Fibroblast of gingiva (primary cell): ENCODE measurements around the gene NELFCD.

Experiments
- DNase-seq: peaks from one replicate; pipeline ENCODE4 v3.0.0-alpha.2; 2011; ENCODE audit warnings: low read depth

The NELFCD gene

GRCh38 chr20:58994390-58995159 is 13.5 kb downstream of the NELFCD start:
- DNase-seq: no peak

DNA sequence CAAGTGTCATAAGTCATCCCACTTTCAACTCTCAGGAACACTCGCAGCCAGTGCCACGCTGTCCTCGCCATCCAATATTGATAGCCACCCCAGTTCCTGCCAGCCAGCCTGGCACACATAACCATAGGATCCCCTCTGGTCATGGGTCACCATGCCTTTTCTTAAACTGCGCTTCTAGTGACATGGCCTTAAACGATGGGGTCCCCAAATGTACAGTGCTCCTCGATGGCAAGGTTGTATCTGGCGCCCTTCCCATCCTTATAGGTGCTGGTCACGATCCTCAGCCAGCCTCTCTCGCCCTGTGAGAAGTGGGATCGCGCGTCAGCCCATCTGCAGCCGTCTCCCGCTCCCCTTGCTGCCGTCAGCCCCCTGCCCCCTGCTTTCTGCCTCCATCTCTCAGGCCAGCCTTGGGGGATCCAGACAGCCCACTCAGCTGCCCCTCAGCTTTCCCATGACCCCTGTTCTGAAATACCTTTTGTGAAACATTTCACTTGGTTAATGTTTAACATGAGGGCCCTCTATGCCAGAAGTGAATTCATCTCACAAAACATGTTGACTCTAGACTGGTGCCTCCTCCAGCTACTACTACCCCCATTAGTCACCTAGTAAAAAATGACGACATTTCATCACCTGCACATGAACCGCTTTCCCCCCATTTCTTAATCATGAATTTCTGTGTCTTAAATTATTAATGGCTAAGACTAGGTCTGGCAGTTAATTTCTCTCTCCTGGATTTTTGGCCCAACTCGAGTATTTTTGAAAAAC is 14.6 kb downstream of the NELFCD start:
- no peak for DNase-seq

GRCh38 chr20:58996226-58996611 is 15.2 kb downstream of the NELFCD start:
- DNase-seq: no peak

DNA sequence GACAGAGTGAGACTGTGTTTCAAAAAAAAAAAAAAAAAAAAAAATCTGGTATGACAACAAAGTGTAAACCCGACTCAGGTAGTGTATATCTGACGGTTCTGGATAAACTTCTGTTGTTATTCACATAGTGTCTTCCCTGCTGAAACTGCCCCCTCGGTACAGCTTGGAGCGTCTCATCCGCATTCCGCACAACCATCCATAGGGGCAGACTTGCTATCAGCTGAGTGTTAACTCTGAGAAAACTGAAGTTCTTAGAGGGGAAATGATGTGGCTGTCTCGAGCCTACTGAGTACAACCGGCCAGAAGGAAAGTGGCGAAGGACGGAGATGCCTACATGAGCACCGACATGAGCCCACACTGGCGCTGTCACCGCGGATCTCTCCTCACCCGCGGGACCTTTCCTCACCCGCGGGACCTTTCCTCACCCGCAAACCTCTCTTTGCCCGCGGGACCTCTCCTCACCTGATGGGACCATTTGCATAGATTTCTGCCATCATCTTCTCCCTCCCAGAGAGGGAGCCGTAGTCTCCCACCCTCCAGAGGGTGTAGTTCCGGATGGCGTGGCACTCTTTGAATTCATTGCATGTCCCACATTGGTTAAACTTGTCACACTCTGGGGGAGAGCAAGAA is 16.2 kb downstream of the NELFCD start:
- DNase-seq: no peak

DNA sequence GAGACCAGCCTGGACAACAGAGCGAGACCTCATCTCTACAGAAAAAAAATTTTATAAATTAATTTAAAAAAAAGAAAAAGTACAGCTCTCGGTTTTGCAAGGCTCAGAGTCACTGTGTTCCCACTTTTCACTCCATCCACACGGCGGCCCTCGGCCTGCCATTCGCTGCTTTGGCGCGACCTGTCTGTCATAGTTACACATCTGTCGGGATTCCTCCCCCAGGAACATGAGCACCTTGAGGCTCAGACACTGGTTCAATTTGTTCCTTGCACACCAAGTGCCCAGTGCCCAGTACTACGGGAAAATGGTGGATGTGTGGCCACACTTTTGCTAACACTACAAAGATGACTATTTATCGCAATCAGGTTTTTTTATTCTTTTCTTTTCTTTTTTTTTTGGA is 17.6 kb downstream of the NELFCD start:
- no peak for DNase-seq

GRCh38 chr20:59000326-59000725 is 19.3 kb downstream of the NELFCD start:
- DNase-seq: no peak

DNA sequence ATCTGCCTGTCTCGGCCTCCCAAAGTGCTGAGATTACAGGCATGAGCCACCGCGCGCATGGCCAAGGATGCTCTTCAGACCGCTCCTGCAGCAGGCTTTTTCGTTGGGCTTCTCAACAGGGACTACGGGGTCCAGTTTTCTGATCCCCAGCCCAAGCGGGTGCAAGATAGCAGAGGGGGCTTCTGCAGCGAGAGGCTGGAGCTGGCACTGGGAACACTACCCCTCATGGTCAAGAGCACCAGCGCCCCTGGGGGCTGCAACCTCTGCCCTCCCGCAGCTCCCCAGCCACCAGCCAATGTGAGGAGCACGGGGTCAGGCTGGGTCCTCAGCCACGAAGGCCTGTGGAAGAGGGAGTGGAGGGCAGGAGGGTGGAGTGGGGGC is 20.0 kb downstream of the NELFCD start:
- no peak for DNase-seq

DNA sequence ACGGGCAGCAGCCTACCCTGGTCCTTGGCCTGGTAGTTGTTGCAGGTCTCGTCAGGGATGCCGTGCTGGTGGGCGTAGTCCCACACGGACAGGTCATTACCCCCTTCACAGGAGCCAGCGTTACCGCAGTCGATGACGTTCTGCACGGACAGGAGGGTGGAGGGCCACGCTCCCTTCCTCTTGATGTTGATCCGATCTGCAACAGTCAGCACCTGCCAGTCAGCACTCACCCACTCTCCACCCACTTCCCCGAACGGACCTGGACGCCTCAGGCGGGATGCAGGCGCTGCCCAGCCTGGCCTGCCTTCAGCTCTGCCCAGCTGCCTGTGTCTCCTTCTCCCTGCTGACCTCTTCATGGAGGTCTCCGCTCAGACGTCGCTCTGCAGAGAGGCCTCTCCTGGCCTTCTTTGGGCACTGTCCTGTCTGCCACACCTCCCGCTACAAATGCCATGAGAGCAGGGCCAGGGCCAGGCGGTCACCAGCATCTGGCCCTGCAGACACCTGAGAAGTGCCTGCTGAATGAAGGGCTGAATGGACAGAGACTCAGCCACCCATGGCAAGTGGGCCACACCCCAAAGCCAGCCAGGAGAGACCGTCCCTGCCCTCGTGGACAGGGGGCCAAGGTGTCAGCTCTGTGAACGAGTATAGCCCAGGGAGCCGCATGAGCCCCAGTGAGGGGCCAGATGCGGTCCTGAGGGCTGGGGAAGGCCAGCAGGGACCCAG is 20.6 kb downstream of the NELFCD start:
- DNase-seq: no peak

DNA sequence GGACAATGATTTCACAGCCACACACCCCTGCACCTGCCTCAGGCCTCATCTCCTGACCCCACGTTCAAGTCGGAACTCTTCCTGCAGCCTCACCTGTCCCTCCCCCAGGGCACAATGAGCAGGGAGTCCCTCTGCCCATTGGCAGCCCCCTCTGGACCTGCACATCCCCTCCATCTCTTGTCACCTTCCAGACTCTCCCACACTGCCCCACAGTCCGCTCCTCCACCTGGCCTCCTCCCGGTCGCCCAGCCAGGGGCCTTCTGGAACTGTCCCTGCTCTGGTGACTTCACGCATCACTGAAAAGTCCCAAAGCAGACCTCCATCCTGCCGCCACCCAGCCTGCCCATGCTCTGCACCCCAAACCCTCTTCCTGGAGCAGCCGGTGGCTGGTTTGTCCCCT is 21.3 kb downstream of the NELFCD start:
- no peak for DNase-seq

DNA sequence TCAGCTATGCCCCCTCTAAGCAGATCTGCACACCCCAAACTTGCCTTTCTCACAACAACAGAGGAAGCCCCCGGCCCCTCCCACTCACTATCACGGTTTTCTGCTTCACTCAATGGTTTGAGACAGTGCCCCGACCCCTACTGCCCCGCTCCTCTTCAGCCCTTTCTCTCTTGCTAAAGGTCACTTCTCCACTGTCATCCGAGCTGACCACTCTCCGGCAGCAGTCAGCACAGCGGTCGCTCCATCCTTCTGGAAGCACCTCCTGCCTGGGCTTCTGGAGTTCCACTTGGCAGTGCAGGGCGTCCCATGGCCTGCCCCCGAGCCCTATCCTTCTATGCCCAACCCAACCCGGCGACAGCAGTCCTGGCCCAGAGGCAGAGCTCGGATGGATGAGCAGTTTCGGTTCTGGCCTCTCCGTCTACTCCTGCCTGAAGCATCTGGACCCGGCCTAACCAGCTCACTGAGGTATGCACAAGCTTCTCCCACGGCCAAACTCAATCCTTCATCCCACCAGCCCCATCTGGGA is 21.9 kb downstream of the NELFCD start:
- DNase-seq: no peak

- no peak for DNase-seq
These were observed 22.9 kb downstream of the NELFCD start for GRCh38 chr20:59003836-59004492.

GRCh38 chr20:59004493-59004762 is 23.4 kb downstream of the NELFCD start:
- no peak for DNase-seq

DNA sequence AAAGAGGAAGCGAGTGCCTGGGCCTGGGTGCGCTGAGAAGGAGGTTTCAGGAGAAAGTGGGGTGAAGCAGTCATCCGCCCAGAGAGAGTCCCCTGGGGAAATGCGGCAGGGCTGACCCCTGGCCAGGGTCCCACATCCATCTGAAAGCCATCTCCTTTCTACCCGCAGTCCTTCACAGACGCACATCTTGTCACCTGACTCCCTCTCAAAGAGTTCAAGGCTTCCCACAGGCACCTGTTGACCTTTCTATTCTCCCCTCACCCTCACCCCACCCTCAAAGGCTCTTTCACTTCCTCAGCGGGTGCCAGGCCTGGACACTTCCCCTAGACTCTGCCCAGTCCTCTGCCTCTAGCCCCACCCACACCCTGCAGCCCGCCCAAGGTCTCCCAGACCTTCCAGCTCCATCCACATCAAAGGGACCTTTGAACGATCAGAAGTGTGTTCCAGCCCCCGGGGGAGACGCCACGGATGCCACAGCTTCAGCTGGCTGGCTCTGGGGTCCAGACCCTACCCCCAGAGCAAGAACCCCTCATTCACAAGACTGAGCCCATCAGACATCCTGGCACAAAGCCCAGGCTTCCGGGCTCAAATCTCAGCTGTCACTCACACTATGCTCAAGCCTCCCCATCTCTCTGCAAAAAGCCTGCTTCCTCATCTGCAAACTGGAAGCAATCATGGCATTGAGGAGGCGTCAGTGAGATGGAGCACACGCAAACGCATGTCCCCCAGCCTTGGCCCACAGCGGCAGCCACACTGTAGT is 23.9 kb downstream of the NELFCD start:
- no peak for DNase-seq

- no peak for DNase-seq
These were observed 24.6 kb downstream of the NELFCD start for GRCh38 chr20:59005523-59006166.

DNA sequence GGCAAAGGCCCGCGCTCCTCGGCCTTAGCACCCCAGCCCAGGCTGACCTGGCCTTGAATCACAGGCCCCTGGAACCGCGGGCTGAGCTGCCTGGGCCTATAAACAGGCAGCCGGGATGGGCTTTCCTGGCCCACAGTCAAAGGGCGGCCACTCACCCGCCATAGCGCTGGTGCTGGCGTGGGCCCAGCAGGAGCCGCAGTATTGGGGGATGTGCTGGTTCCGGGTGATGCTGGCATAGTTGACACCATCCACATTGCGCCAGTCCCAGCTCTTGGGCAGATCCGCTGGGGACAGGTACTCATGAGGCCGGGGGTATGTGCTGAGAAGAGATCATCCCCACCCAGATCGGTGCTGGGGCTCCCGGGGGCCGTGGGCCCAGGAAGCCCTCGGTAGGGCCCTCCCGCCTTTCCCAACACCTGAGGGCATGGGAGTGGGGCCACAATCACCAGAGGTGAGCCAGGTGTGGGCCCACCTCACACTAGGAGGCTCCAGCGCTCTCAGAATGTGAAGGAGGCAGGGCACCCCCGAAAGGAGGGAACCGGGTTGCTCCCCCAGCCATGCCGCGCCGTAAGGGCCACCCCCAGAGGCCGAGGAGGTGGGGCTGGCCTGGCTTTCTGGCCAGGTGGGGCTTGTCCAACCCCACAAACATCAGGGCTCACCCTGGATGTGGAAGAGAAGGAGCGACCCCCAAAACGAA is 25.3 kb downstream of the NELFCD start:
- peak; percentile 10 for DNase-seq

- peak; percentile 50 for DNase-seq
These were observed 26.0 kb downstream of the NELFCD start, which contains the start of gene CTSZ for GRCh38 chr20:59006864-59007664. TSS of gene CTSZ (minus strand) at chr20:59007254. CDS start at chr20:59007128, 126 bp downstream.

DNA sequence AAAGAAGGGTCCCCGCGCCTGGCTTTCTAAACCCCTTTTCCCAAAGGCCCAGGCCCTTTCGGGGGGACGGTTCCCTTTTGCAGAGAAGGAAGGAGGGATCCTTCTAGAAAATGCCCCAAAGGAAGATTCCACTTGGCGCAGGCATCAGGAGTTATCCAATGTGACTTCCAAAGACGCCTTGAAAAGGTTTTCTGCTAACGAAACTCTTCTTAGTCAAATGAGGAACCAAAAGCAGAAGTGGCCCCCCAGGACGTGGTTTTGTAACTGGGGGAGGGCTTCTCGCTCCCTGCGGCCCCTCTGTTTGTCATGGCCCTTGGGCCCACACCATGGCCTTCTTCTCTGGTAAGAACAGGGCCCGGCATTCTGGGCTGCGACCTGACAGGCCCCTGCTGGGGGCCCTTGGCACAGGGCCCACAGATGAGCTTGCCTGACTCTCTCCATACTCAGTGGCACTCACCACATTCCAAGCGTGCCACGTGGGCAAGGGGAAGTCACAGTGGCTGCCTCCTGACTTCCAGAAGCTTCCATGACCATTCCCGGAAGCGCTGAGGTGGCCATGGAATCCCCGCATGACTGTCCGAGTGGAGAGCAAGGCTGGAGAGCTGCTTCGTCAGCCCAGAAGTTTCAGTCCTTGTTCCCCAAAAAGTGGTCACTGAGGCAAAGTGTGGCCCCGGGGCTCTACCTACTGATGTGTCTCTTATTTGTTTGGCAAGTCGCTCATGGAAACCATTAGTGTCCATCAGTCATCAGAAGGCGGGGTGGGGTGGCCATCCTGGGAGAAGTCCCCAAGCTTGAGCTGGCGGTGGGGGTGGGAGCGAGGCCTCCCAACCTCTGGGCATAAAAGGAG is 26.8 kb downstream of the NELFCD start:
- no peak for DNase-seq

DNA sequence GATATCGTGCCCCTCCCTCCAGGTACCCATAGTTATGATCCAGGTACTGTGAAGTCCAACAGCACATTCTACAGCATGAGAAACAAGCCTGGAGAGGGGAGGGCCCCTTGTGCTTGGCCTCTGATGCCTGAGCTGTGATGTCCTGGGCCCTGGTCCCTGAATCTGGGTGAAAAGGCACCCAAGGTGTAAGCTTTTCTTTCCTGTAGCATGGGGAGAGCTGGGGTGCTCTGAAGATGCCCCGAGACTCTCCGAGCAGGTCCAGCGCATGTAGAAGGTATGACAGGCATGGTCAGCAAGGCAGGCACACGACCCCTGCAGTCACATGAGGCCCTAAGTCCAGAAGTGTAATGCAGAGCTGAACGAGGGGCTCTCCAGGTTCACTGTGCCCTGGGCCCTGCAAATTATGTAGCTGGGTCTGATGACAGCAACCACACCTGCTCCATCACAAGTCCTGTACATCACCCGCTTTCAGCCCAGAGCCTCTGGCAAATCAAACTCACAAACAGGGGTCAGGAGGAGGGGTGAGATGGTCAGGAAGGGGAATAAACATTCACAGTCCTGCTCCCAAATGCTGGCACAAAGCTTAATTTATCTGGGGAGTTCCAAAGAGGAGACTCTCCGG is 27.8 kb downstream of the NELFCD start:
- no peak for DNase-seq
